PC-9 (cell line): Measurements from ENCODE around the gene HYAL1. TPM values are rescaled to one million over a fixed set of nuclear protein-coding genes. Genes with fewer than 3 reads are reported as not detected.

Experiments
- BruUV-seq: library from RNA; stranded (reverse); fragments of 400-500 nt; replicated peaks from 2 replicates; lab custom pipeline; 2021; lab: Mats Ljungman, UMichigan
- CTCF ChIA-PET: fragments of 300-600 bp; sonication (Branson Sonifier 250); formaldehyde crosslinking; loops from one replicate; lab custom pipeline; 2022; ENCODE audit warnings: antibody characterized with exemption; lab: Charles Lee
- POLR2A ChIA-PET: fragments of 300-600 bp; sonication (Branson Sonifier 250); formaldehyde crosslinking; loops from one replicate; lab custom pipeline; 2022; ENCODE audit warnings: antibody characterized with exemption; ENCODE audit not compliant: unreplicated experiment; lab: Charles Lee
- DNase-seq, 2 experiments: peaks; one replicate each; pipeline versions ENCODE4 v3.0.0 to v3.0.0-alpha.2; 2015 to 2022; ENCODE audit warnings: mixed read lengths in 1 of 2
- H2AFZ ChIP-seq: fragments of 200-600 bp; sonication (generic); 2 replicates; pipeline ENCODE4 v1.8.1; 2017; ENCODE audit warnings: antibody characterized with exemption
- H3F3A ChIP-seq: fragments of 200-600 bp; sonication (generic); 2 replicates; pipeline ENCODE4 v1.8.1; 2017; ENCODE audit warnings: antibody characterized with exemption, mild to moderate bottlenecking, low read depth; ENCODE audit not compliant: insufficient read depth
- H3K27ac ChIP-seq: fragments of 200-600 bp; sonication (generic); 2 replicates; pipeline ENCODE4 v1.6.1; 2016; ENCODE audit warnings: mixed run types
- H3K27me3 ChIP-seq: fragments of 200-600 bp; sonication (generic); 2 replicates; pipeline ENCODE4 v1.6.1; 2016; ENCODE audit warnings: low read depth, mixed run types; ENCODE audit not compliant: insufficient read depth
- H3K36me3 ChIP-seq: fragments of 200-600 bp; sonication (generic); 2 replicates; pipeline ENCODE4 v1.6.1; 2016; ENCODE audit warnings: low read depth, mixed run types
- H3K4me1 ChIP-seq: fragments of 200-600 bp; sonication (generic); replicated peaks from 2 replicates; pipeline ENCODE4 v1.6.1; 2016; ENCODE audit warnings: mixed run types; ENCODE audit not compliant: insufficient read depth
- H3K4me2 ChIP-seq: fragments of 200-600 bp; sonication (generic); 2 replicates; pipeline ENCODE4 v1.6.1; 2017; ENCODE audit warnings: mixed run types
- H3K4me3 ChIP-seq: fragments of 200-600 bp; sonication (generic); 2 replicates; pipeline ENCODE4 v1.6.1; 2016; ENCODE audit warnings: mixed run types
- H3K79me2 ChIP-seq: fragments of 200-600 bp; sonication (generic); 2 replicates; pipeline ENCODE4 v1.6.1; 2017; ENCODE audit warnings: low read depth, mixed run types
- H3K9me2 ChIP-seq: fragments of 200-600 bp; sonication (generic); 2 replicates; pipeline ENCODE4 v1.8.1; 2017; ENCODE audit warnings: mild to moderate bottlenecking; ENCODE audit not compliant: insufficient read depth
- H3K9me3 ChIP-seq: fragments of 200-600 bp; sonication (generic); 2 replicates; pipeline ENCODE4 v1.8.1; 2016; ENCODE audit warnings: low read depth; ENCODE audit not compliant: insufficient read depth
- H4K20me1 ChIP-seq: fragments of 200-600 bp; sonication (generic); 2 replicates; pipeline ENCODE4 v1.8.1; 2017; ENCODE audit not compliant: insufficient read depth
- CTCF ChIP-seq: fragments of 200-600 bp; sonication (generic); conservative IDR thresholded peaks from 2 replicates; pipeline ENCODE4 v1.6.1; 2017; ENCODE audit warnings: mixed run types, antibody characterized with exemption, mild to moderate bottlenecking, moderate library complexity
- EZH2 ChIP-seq: fragments of 200-600 bp; sonication (generic); IDR thresholded peaks from 2 replicates; pipeline ENCODE4 v1.8.0; 2017; ENCODE audit warnings: antibody characterized with exemption, low read depth
- intact Hi-C: fragments of 100-400 bp; cut with micrococcal nuclease; formaldehyde crosslinking; loops from one replicate; pipeline ENCODE4 v1.10.0; 2022; ENCODE audit not compliant: unreplicated experiment
- total RNA-seq: library from RNA; stranded (reverse); gene quantifications from 2 replicates; pipeline ENCODE4 v1.2.3, GENCODE V29; 2021

Gene HYAL1
- total RNA-seq, 1 experiment from 2014 or later = 1.9 TPM

GRCh38 chr3:50299929-50300680 is 3.3 kb downstream of the HYAL1 start:
- H2AFZ ChIP-seq = no peak overlapping the region; the same call in 1 of the 2 replicates
- BruUV-seq = TSS peak; percentile 95

GRCh38 chr3:50299638-50299928 is 3.8 kb downstream of the HYAL1 start:
- no peaks in the 10 kb centered on the region for H3K9me2 ChIP-seq
- peaks cover 20% of the 10 kb centered on the region for H3K4me1 ChIP-seq
- ChIA-PET CTCF (interaction anchor here (0.5 to 0.9 kb wide), 6 partner anchors 18 to 270 kb away, joined by 3 to 9 read pairs (median 4); partner anchors contain the start of genes HEMK1 and TUSC2), POLR2A (interaction anchor here (0.6 to 1.2 kb wide), 9 partner anchors 18 to 328 kb away, joined by 3 to 36 read pairs (median 6); partner anchors contain the start of genes SEMA3B and TUSC2)
- peaks cover 9% of the 10 kb centered on the region; the same call in 1 of the 2 replicates for H3F3A ChIP-seq
- H4K20me1 ChIP-seq = no peaks in the 10 kb centered on the region
- no TSS peak for BruUV-seq
- H3K79me2 ChIP-seq = 0 out of 2 replicates have a peak, but pooled peaks cover 10% of the 10 kb centered on the region
- TF ChIP-seq EZH2 (no peak), CTCF (no peak)
- intact Hi-C loops = loop anchor here (1.0 to 2.0 kb wide), 2 partner anchors 18 to 35 kb away; no protein-coding TSS in a partner anchor
- peak overlapping the region; percentile 76 for H3K27ac ChIP-seq
- H2AFZ ChIP-seq = no peak overlapping the region; the same call in 1 of the 2 replicates
- no peaks in the 10 kb centered on the region for H3K27me3 ChIP-seq
- H3K36me3 ChIP-seq = no peaks in the 10 kb centered on the region
- no peaks in the 10 kb centered on the region for H3K9me3 ChIP-seq
- H3K4me3 ChIP-seq = peak overlapping the region; percentile 48; the same call in 1 of the 2 replicates
- DNase-seq = no peak
- peak overlapping the region; percentile 80 for H3K4me2 ChIP-seq

More at GRCh38 chr3:50299929-50300680, 3.3 kb downstream of the HYAL1 start:
- POLR2A ChIA-PET = interaction anchor here (0.6 to 1.2 kb wide), 8 partner anchors 17 to 328 kb away, joined by 5 to 36 read pairs (median 8); partner anchors contain the start of genes SEMA3B and TUSC2
- peaks cover 20% of the 10 kb centered on the region for H3K4me1 ChIP-seq
- TF ChIP-seq CTCF = no peak
- H3K36me3 ChIP-seq = no peaks in the 10 kb centered on the region
- no peak for DNase-seq
- peak overlapping the region; percentile 76 for H3K27ac ChIP-seq
- H3K4me3 ChIP-seq = peak overlapping the region; percentile 48; the same call in 1 of the 2 replicates
- no peaks in the 10 kb centered on the region for H3K9me2 ChIP-seq
- peak overlapping the region; percentile 80 for H3K4me2 ChIP-seq
- CTCF ChIA-PET = interaction anchor here (0.6 to 0.9 kb wide), 5 partner anchors 18 to 54 kb away, joined by 3 to 7 read pairs (median 3); partner anchors contain the start of gene TUSC2
- peaks cover 9% of the 10 kb centered on the region; the same call in 1 of the 2 replicates for H3F3A ChIP-seq
- intact Hi-C loops = loop anchor here (1.0 to 2.0 kb wide), 3 partner anchors 17 to 35 kb away; no protein-coding TSS in a partner anchor
- H3K27me3 ChIP-seq = no peaks in the 10 kb centered on the region
- H3K9me3 ChIP-seq = no peaks in the 10 kb centered on the region
- no peaks in the 10 kb centered on the region for H4K20me1 ChIP-seq
- H3K79me2 ChIP-seq = 0 out of 2 replicates have a peak, but pooled peaks cover 10% of the 10 kb centered on the region

GRCh38 chr3:50298836-50299637 is 4.3 kb downstream of the HYAL1 start, which contains the start of the genes HYAL3 and NAA80:
HYAL3 (minus strand) TSS chr3:50299405; CDS start chr3:50295602, 3,803 bp downstream.
NAA80 (minus strand) TSS chr3:50299405; CDS start chr3:50297463, 1,942 bp downstream.
- ChIA-PET POLR2A (interaction anchor here (0.5 to 1.2 kb wide), 10 partner anchors 18 to 329 kb away, joined by 3 to 36 read pairs (median 6); partner anchors contain the start of genes SEMA3B and TUSC2), CTCF (interaction anchor here (0.5 to 0.9 kb wide), 6 partner anchors 19 to 270 kb away, joined by 3 to 9 read pairs (median 4); partner anchors contain the start of genes HEMK1 and TUSC2)
- Histone ChIP-seq H4K20me1 (no peaks in the 10 kb centered on the region), H3K36me3 (no peaks in the 10 kb centered on the region), H3K27me3 (no peaks in the 10 kb centered on the region), H2AFZ (peak within 1 kb of the TSS; percentile 94), H3K4me1 (peaks cover 20% of the 10 kb centered on the region), H3K9me2 (no peaks in the 10 kb centered on the region), H3K4me3 (peak within 1 kb of the TSS; percentile 95), H3K79me2 (0 out of 2 replicates have a peak, but pooled peaks cover 10% of the 10 kb centered on the region), H3K4me2 (peak within 1 kb of the TSS; percentile 94), H3K9me3 (no peaks in the 10 kb centered on the region), H3K27ac (peak within 1 kb of the TSS; percentile 76), H3F3A (peaks cover 9% of the 10 kb centered on the region; the same call in 1 of the 2 replicates)
- BruUV-seq = no TSS peak
- no peak for TF ChIP-seq CTCF
- TF ChIP-seq EZH2 = no peak
- peak; percentile 94 to 99 for DNase-seq
- intact Hi-C loops = loop anchor here (1.0 to 2.0 kb wide), 2 partner anchors 18 to 34 kb away; no protein-coding TSS in a partner anchor
